ENCODE results near the gene HSPA1L. TPM values are rescaled to one million over a fixed set of nuclear protein-coding genes. Genes with fewer than 3 reads are reported as not detected.
"Not testable (repeated sequence)": the region's sequence is repeated elsewhere in the genome, so short reads cannot be mapped to it uniquely, and the experiment has no call there.

The HSPA1L gene
- total RNA-seq, 4 donors from 2014 or later = 0.88 to 1.7 (median 1.5) TPM; not detected in 1

DNA sequence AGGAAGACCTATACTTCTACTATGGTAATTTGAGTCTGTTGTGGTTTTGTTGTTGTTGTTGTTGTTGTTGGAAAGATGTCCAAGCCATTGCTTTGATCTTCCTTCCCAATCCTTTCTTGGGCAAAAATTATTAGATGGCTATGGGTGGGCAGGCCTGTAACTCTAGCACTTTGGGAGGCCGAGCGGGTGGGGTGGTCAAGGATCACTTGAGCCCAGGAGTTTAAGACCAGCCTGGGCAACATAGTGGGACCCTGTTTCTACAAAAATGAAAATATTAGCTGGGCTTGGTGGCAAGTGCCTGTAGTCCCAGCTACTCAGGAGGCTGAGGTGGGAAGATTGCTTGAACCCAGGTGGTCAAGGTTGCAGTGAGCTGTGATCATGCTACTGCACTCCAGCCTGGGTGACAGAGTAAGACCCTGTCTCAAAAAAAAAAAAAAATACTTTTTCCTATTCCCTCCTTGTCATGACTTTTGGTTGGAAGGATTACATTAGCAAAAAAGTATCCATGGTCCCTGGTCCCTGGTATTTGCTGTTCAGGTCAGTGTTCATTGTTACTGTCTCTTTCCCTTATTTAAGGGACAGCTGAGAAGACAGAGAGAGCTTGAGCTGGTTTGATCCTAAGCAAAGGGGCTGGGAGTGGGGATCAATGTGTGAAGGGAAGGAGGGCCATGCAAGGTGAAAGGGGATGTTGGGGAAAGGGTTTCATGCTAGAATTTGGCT is 35.8 kb upstream of the HSPA1L start:
- no peak for DNase-seq
- Histone ChIP-seq H3K9me3 (no peaks in the 10 kb centered on the region), H3K27me3 (no peaks in the 10 kb centered on the region), H3K4me1 (no peaks in the 10 kb centered on the region), H3K36me3 (no peaks in the 10 kb centered on the region), H3K4me3 (no peak overlapping the region), H3K27ac (no peak overlapping the region)
- TF ChIP-seq, protein P1, sequence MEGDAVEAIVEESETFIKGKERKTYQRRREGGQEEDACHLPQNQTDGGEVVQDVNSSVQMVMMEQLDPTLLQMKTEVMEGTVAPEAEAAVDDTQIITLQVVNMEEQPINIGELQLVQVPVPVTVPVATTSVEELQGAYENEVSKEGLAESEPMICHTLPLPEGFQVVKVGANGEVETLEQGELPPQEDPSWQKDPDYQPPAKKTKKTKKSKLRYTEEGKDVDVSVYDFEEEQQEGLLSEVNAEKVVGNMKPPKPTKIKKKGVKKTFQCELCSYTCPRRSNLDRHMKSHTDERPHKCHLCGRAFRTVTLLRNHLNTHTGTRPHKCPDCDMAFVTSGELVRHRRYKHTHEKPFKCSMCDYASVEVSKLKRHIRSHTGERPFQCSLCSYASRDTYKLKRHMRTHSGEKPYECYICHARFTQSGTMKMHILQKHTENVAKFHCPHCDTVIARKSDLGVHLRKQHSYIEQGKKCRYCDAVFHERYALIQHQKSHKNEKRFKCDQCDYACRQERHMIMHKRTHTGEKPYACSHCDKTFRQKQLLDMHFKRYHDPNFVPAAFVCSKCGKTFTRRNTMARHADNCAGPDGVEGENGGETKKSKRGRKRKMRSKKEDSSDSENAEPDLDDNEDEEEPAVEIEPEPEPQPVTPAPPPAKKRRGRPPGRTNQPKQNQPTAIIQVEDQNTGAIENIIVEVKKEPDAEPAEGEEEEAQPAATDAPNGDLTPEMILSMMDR (IDR thresholded peaks at IDR 0.05) = no peak
- no peak for TF ChIP-seq POLR2A (IDR thresholded peaks at IDR 0.05)

DNA sequence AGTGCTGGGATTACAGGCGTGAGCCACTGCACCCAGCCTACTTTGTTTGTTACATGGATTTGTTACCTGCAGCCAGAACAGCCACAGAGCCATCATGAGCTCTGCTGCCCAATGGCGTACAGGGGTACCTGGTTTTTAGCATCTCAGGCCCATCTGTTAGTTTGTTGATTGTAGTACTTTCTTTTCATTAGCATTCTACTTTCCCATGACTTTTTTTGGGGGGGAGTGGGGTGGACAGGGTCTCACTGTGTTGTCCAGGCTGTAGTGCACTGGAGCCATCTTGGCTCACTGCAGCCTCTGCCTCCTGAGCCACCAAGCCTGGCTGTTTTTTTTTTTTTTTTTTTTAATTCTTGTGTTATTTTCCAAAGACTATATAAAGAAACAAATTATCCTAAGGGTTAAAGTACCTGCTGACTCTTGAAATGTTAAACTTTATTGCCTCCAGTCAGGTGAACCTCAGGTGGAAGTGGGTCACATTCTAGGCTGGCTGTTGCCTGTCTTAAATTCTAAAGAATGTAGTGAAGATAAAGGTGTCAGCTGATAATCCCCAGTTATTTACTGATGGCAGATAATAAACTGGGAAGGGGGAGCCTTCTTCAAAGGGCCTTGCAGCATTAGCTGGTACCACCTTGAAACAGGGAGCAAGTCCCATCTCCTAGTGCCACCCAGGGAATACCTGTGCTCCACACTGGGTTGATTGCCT is 32.3 kb upstream of the HSPA1L start:
- Histone ChIP-seq H3K4me3 (no peak overlapping the region), H3K27ac (no peak overlapping the region), H3K4me1 (no peaks in the 10 kb centered on the region), H3K27me3 (no peaks in the 10 kb centered on the region), H3K36me3 (no peaks in the 10 kb centered on the region), H3K9me3 (no peaks in the 10 kb centered on the region)
- DNase-seq = no peak
- no peak for TF ChIP-seq POLR2A (IDR thresholded peaks at IDR 0.05)

DNA sequence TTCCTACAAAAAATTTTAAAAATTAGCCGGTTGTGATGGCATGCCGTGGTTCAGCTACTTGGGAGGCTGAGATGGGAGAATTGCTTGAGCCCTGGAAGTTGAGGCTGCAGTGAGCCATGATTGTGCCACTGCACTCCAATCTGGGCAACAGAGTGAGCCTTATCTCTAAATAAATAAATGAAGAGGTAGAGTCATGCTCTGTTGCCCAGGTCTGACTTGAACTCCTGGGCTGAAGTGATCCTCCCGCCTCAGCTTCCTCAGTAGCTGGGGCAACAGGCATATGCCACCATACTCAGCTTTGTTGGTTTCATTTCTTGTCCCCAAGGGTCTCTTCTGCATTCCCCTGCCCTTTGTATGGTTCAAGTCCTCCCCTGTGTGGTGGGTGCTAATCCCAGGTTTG is 29.4 kb upstream of the HSPA1L start:
- Histone ChIP-seq H3K36me3 (peaks cover 0 to 17% (median 0%) of the 10 kb centered on the region in 3 donors), H3K9me3 (no peaks in the 10 kb centered on the region), H3K4me1 (no peaks in the 10 kb centered on the region), H3K27ac (no peak overlapping the region), H3K27me3 (no peaks in the 10 kb centered on the region), H3K4me3 (no peak overlapping the region)
- DNase-seq = no peak
- TF ChIP-seq POLR2A (IDR thresholded peaks at IDR 0.05) = no peak
- TF ChIP-seq, protein P1 (IDR thresholded peaks at IDR 0.05) = no peak

DNA sequence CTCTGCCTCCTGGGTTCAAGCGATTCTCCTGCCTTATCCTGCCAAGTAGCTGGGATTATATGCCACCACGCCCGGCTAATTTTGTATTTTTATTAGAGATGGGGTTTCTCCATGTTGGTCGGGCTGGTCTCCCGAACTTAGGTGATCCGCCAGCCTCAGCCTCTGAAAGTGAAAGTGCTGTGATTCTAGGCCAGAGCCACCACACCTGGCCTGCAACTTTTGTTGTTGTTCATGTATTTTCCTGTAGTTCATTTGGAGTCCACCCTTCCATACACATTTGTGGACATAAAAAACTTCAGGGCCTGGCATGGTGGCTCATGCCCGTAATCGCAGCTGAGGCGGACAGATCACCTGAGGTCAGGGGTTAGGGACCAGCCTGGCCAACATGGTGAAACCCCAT is 27.0 kb upstream of the HSPA1L start:
- no peaks in the 10 kb centered on the region for H3K27me3 ChIP-seq
- peaks cover 0 to 20% (median 9%) of the 10 kb centered on the region in 4 donors for H3K4me1 ChIP-seq
- H3K4me3 ChIP-seq = no peak overlapping the region
- no peak for DNase-seq
- no peak for TF ChIP-seq POLR2A (IDR thresholded peaks at IDR 0.05)
- TF ChIP-seq, protein P1 (IDR thresholded peaks at IDR 0.05) = no peak
- no peak overlapping the region for H3K27ac ChIP-seq
- no peaks in the 10 kb centered on the region for H3K9me3 ChIP-seq
- peaks cover 0 to 42% (median 0%) of the 10 kb centered on the region in 3 donors for H3K36me3 ChIP-seq

DNA sequence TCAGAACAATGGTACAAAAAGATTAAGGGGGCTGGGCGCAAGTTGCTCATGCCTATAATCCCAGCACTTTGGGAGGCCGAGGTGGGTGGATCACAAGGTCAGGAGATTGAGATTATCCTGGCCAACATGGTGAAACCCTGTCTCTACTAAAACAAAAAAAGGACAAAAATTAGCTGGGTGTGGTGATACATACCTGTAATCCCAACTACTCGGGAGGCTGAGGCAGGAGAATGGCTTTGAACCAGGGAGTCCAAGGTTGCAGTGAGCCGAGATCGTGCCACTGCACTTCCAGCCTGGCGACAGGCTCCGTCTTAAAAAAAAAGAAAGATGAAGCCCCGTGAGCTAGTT is 24.7 kb upstream of the HSPA1L start:
- not testable (repeated sequence) for H3K4me3 ChIP-seq, H3K27ac ChIP-seq, H3K9me3 ChIP-seq, H3K27me3 ChIP-seq, DNase-seq
- Histone ChIP-seq H3K36me3 (peaks cover 0 to 43% (median 0%) of the 10 kb centered on the region in 3 donors), H3K4me1 (peaks cover 7 to 33% (median 18%) of the 10 kb centered on the region in 4 donors)

DNA sequence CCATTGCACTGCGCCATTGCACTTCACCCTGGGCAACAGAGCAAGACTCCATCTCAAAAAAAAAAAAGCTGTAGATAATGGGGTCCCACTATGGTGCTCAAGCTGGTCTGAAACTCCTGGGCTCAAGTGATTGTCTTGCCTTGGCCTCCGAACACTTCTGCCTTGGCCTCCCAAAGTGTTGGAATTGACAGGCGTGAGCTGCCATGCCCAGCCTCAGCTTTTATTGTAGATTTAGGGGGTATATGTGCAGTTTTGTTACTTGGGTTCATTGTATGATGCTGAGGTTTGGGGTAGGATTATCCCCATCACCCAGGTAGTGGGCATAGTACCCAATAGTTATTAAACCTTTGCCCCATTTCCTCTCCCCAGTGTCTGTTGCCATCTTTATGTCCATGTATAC is 23.9 kb upstream of the HSPA1L start:
- TF ChIP-seq POLR2A (IDR thresholded peaks at IDR 0.05) = no peak
- TF ChIP-seq, protein P1 (IDR thresholded peaks at IDR 0.05) = no peak
- peaks cover 0 to 43% (median 0%) of the 10 kb centered on the region in 3 donors for H3K36me3 ChIP-seq

DNA sequence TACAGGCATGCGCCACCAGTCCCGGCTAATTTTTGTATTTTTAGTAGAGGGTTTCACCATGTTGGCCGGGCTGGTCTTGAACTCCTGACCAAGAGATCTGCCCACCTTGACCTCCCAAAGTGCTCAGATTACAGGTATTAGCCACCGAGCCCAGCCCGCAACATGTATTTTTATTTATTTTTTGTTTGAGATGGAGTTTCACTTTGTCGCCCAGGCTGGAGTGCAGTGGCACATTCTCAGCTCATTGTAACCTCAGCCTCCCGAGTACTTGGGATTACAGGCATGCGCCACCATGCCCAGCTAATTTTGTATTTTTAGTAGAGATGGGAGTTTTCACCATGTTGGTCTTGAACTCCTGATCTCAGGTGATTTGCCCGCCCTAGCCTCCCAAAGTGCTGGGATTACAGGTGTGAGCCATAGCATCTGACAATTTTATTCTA is 23.1 kb upstream of the HSPA1L start:
- peak overlapping the region in 2 of 4 donors; percentile 96 to 97 for H3K27ac ChIP-seq
- DNase-seq, H3K9me3 ChIP-seq, H3K4me3 ChIP-seq, H3K27me3 ChIP-seq: not testable (repeated sequence)
- peaks cover 0 to 43% (median 0%) of the 10 kb centered on the region in 3 donors for H3K36me3 ChIP-seq
- H3K4me1 ChIP-seq = peaks cover 7 to 37% (median 22%) of the 10 kb centered on the region in 4 donors

More for the DNA sequence above, 23.9 kb upstream of the HSPA1L start:
- H3K9me3 ChIP-seq = no peaks in the 10 kb centered on the region
- peaks cover 7 to 33% (median 20%) of the 10 kb centered on the region in 4 donors for H3K4me1 ChIP-seq
- H3K27ac ChIP-seq = no peak overlapping the region
- no peak for DNase-seq
- no peak overlapping the region for H3K4me3 ChIP-seq
- no peaks in the 10 kb centered on the region for H3K27me3 ChIP-seq
